Activated CD4-positive, alpha-beta T cell treated with anti-CD3 and anti-CD28 coated beads for 24 hours (primary cell): ENCODE data around the gene IKBIP.
"Not testable (repeated sequence)": the region's sequence is repeated elsewhere in the genome, so short reads cannot be mapped to it uniquely, and the experiment has no call there.

Experiments
- DNase-seq, 2 donors: peaks; one replicate each; pipeline ENCODE4 v3.0.0-alpha.2; 2020; ENCODE audit warnings: low read depth in 2 of 2

The IKBIP gene

DNA sequence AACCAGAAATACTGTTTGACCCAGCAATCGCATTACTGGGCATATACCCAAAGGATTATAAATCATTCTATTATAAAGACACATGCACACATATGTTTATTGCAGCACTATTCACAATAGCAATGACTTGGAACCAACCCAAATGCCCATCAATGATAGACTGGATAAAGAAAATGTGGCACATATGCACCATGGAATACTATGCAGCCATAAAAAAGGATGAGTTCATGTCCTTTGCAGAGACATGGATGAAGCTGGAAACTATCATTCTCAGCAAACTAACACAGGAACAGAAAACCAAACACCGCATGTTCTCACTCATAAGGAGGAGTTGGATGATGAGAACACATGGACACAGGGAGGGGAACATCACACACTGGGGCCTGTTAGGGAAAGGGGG is 67.8 kb downstream of the IKBIP start:
- DNase-seq = not testable (repeated sequence)

- DNase-seq = no peak
These were observed 69.6 kb downstream of the IKBIP start for GRCh38 chr12:98575013-98575412.
